ENCODE results near the gene PHF2.

The PHF2 gene

GRCh38 chr9:93591301-93592007 is 15.1 kb downstream of the PHF2 start:
- H3K9ac ChIP-seq = no peak overlapping the region
- H3K36me3 ChIP-seq (ENCODE audit: control insufficient read depth, insufficient read depth, low read length) = no peaks in the 10 kb centered on the region
- no peak overlapping the region for H3K4me3 ChIP-seq (ENCODE audit: low read depth, low read length)
- TF ChIP-seq, protein P1, sequence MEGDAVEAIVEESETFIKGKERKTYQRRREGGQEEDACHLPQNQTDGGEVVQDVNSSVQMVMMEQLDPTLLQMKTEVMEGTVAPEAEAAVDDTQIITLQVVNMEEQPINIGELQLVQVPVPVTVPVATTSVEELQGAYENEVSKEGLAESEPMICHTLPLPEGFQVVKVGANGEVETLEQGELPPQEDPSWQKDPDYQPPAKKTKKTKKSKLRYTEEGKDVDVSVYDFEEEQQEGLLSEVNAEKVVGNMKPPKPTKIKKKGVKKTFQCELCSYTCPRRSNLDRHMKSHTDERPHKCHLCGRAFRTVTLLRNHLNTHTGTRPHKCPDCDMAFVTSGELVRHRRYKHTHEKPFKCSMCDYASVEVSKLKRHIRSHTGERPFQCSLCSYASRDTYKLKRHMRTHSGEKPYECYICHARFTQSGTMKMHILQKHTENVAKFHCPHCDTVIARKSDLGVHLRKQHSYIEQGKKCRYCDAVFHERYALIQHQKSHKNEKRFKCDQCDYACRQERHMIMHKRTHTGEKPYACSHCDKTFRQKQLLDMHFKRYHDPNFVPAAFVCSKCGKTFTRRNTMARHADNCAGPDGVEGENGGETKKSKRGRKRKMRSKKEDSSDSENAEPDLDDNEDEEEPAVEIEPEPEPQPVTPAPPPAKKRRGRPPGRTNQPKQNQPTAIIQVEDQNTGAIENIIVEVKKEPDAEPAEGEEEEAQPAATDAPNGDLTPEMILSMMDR (IDR thresholded peaks at IDR 0.05) = no peak
- peaks cover 38% of the 10 kb centered on the region for H3K79me2 ChIP-seq
- no peak overlapping the region for H3K4me2 ChIP-seq (ENCODE audit: low read length)
- no peak overlapping the region for H2AFZ ChIP-seq
- H3K4me1 ChIP-seq = peaks cover 2% of the 10 kb centered on the region
- H3K27me3 ChIP-seq (ENCODE audit: control insufficient read depth, insufficient read depth, low read length) = no peaks in the 10 kb centered on the region
- no peak overlapping the region for H3K27ac ChIP-seq
- H3K9me3 ChIP-seq (ENCODE audit: control insufficient read depth, low read length) = no peaks in the 10 kb centered on the region

GRCh38 chr9:93592008-93592642 is 15.7 kb downstream of the PHF2 start:
- no peak overlapping the region for H3K4me3 ChIP-seq (ENCODE audit: low read depth, low read length)
- no peak overlapping the region for H3K9ac ChIP-seq
- TF ChIP-seq, protein P1 (IDR thresholded peaks at IDR 0.05) = no peak
- no peak overlapping the region for H3K4me2 ChIP-seq (ENCODE audit: low read length)
- peaks cover 2% of the 10 kb centered on the region for H3K4me1 ChIP-seq
- peaks cover 38% of the 10 kb centered on the region for H3K79me2 ChIP-seq
- H3K9me3 ChIP-seq (ENCODE audit: control insufficient read depth, low read length) = no peaks in the 10 kb centered on the region
- no peaks in the 10 kb centered on the region for H3K27me3 ChIP-seq (ENCODE audit: control insufficient read depth, insufficient read depth, low read length)
- no peak overlapping the region for H3K27ac ChIP-seq
- no peaks in the 10 kb centered on the region for H3K36me3 ChIP-seq (ENCODE audit: control insufficient read depth, insufficient read depth, low read length)
- H2AFZ ChIP-seq = no peak overlapping the region

GRCh38 chr9:93592643-93593021 is 16.2 kb downstream of the PHF2 start:
- no peak overlapping the region for H3K27ac ChIP-seq
- TF ChIP-seq, protein P1 (IDR thresholded peaks at IDR 0.05) = no peak
- no peak overlapping the region for H3K4me3 ChIP-seq (ENCODE audit: low read depth, low read length)
- no peaks in the 10 kb centered on the region for H3K36me3 ChIP-seq (ENCODE audit: control insufficient read depth, insufficient read depth, low read length)
- no peaks in the 10 kb centered on the region for H3K9me3 ChIP-seq (ENCODE audit: control insufficient read depth, low read length)
- no peak overlapping the region for H3K4me2 ChIP-seq (ENCODE audit: low read length)
- H3K79me2 ChIP-seq = peaks cover 39% of the 10 kb centered on the region
- H2AFZ ChIP-seq = no peak overlapping the region
- no peaks in the 10 kb centered on the region for H3K27me3 ChIP-seq (ENCODE audit: control insufficient read depth, insufficient read depth, low read length)
- H3K9ac ChIP-seq = no peak overlapping the region
- peaks cover 2% of the 10 kb centered on the region for H3K4me1 ChIP-seq

- Histone ChIP-seq H3K4me3 (ENCODE audit: low read depth, low read length) (no peak overlapping the region), H3K4me1 (peaks cover 2% of the 10 kb centered on the region), H3K79me2 (peaks cover 39% of the 10 kb centered on the region), H2AFZ (no peak overlapping the region), H3K4me2 (ENCODE audit: low read length) (no peak overlapping the region), H3K27ac (no peak overlapping the region), H3K9ac (no peak overlapping the region), H3K27me3 (ENCODE audit: control insufficient read depth, insufficient read depth, low read length) (no peaks in the 10 kb centered on the region), H3K9me3 (ENCODE audit: control insufficient read depth, low read length) (no peaks in the 10 kb centered on the region), H3K36me3 (ENCODE audit: control insufficient read depth, insufficient read depth, low read length) (no peaks in the 10 kb centered on the region)
- TF ChIP-seq, protein P1 (IDR thresholded peaks at IDR 0.05) = no peak
Measured at GRCh38 chr9:93593144-93593658, 16.8 kb downstream of the PHF2 start.
